WERI-Rb-1 (cell line): ENCODE measurements around the gene TRIP13.

Experiments
- DNase-seq: peaks from one replicate; pipeline ENCODE4 v3.0.0-alpha.2; 2020
- H3K27ac ChIP-seq: fragments of 250-450 bp; sonication (Bioruptor Pico); 2 replicates; pipeline ENCODE4 v1.5.1; 2020; ENCODE audit warnings: mild to moderate bottlenecking, moderate library complexity
- H3K27me3 ChIP-seq: fragments of 250-450 bp; sonication (Bioruptor Pico); 2 replicates; pipeline ENCODE4 v1.5.1; 2021; ENCODE audit warnings: mild to moderate bottlenecking, low read depth, moderate library complexity; ENCODE audit not compliant: insufficient read depth, severe bottlenecking
- H3K36me3 ChIP-seq: fragments of 250-450 bp; sonication (Bioruptor Pico); 2 replicates; pipeline ENCODE4 v1.5.1; 2020; ENCODE audit warnings: mild to moderate bottlenecking, moderate library complexity
- H3K4me3 ChIP-seq: 2 replicates; pipeline ENCODE4 v1.5.1; 2011; ENCODE audit warnings: low read depth, mild to moderate bottlenecking, control low read depth, low read length
- H3K9me3 ChIP-seq: fragments of 250-450 bp; sonication (Bioruptor Pico); 2 replicates; pipeline ENCODE4 v1.5.1; 2021; ENCODE audit warnings: mild to moderate bottlenecking, moderate library complexity; ENCODE audit not compliant: severe bottlenecking
- TF ChIP-seq, protein P1 (sequence below): IDR thresholded peaks from 2 replicates; pipeline ENCODE4 v1.5.1; 2011; ENCODE audit warnings: low read depth, mild to moderate bottlenecking, control low read depth, inconsistent platforms, low read length

Gene TRIP13

DNA sequence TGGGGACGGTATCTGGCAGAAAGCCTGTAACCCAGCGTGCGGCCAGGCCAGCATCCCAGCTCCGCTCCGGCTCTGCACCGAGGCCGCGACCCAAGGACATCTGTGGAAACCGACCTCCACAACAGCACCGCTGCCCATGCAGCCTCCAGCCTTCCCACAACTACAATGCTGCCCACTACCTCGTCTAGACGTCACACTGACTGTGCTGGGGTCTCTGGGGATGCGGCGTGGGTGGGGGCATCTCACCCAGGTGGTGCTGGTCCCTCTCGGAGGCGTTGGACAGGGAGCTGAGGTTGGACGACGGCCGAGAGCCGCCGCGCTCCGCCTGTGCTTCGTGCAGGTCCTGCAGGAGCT, 27.5 kb upstream of the TRIP13 start:
- no peak for DNase-seq
- Histone ChIP-seq H3K27me3 (no peaks in the 10 kb centered on the region), H3K4me3 (no peak overlapping the region), H3K36me3 (peaks cover 86% of the 10 kb centered on the region), H3K27ac (no peak overlapping the region), H3K9me3 (no peaks in the 10 kb centered on the region)
- TF ChIP-seq, protein P1, sequence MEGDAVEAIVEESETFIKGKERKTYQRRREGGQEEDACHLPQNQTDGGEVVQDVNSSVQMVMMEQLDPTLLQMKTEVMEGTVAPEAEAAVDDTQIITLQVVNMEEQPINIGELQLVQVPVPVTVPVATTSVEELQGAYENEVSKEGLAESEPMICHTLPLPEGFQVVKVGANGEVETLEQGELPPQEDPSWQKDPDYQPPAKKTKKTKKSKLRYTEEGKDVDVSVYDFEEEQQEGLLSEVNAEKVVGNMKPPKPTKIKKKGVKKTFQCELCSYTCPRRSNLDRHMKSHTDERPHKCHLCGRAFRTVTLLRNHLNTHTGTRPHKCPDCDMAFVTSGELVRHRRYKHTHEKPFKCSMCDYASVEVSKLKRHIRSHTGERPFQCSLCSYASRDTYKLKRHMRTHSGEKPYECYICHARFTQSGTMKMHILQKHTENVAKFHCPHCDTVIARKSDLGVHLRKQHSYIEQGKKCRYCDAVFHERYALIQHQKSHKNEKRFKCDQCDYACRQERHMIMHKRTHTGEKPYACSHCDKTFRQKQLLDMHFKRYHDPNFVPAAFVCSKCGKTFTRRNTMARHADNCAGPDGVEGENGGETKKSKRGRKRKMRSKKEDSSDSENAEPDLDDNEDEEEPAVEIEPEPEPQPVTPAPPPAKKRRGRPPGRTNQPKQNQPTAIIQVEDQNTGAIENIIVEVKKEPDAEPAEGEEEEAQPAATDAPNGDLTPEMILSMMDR = no peak

DNA sequence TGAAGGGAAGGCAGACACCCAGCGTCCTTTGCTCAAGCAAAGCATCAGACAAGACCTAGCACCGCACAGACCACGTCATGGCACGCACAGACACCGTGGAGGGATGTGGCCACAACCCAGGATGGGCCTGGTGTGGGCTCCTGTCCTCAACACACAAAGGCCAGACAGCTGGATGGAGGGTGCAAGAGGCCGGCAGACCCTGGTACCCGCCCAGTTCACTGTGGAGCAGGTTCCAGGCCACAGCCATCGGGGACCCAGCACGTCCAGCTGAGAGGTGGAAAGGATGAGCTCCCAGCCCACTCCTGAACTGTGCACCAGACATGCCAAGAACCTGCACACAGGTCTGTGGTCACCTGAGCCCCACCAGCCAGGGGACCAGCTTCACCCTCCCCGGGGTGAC, 26.9 kb upstream of the TRIP13 start:
- Histone ChIP-seq H3K27me3 (no peaks in the 10 kb centered on the region), H3K27ac (no peak overlapping the region), H3K9me3 (no peaks in the 10 kb centered on the region), H3K4me3 (no peak overlapping the region), H3K36me3 (peaks cover 88% of the 10 kb centered on the region)
- no peak for DNase-seq
- TF ChIP-seq, protein P1 = no peak

DNA sequence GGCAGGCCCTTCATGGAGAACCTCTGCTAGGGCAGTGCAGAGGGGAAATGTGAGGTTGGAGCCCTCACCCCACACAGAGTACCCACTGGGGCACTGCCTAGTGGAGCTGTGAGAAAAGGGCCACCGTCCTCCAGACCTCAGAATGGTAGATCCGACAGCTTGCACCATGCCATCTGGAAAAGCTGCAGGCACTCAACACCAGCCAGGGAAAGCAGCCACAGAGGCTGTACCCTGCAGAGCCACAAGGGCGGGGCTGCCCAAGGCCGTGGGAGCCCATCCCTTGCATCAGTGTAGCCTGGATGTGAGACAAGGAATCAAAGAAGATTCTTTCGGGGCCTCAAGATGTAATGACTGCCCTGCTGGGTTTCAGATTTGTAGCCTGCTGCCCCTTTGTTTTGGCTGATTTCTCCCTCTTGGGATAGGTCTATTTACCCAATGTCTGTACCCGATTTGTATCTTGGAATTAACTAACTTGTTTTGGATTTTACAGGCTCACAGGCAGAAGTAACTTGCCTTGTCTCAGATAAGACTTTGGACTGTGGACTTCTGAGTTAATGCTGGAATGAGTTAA, 25.3 kb upstream of the TRIP13 start:
- no peaks in the 10 kb centered on the region for H3K27me3 ChIP-seq
- DNase-seq = no peak
- no peak overlapping the region for H3K27ac ChIP-seq
- no peak overlapping the region for H3K4me3 ChIP-seq
- peaks cover 100% of the 10 kb centered on the region for H3K36me3 ChIP-seq
- TF ChIP-seq, protein P1 = 0 out of 2 replicates have a peak, but pooled peaks have one; percentile 12
- no peaks in the 10 kb centered on the region for H3K9me3 ChIP-seq

- H3K9me3 ChIP-seq = no peaks in the 10 kb centered on the region
- no peak overlapping the region for H3K4me3 ChIP-seq
- TF ChIP-seq, protein P1 = no peak
- H3K36me3 ChIP-seq = peaks cover 98% of the 10 kb centered on the region
- no peak overlapping the region for H3K27ac ChIP-seq
- no peaks in the 10 kb centered on the region for H3K27me3 ChIP-seq
- DNase-seq = no peak
These were observed 24.1 kb upstream of the TRIP13 start for GRCh38 chr5:868428-869135.

GRCh38 chr5:870956-871355, 21.7 kb upstream of the TRIP13 start:
- TF ChIP-seq, protein P1 = no peak
- Histone ChIP-seq H3K27me3 (no peaks in the 10 kb centered on the region), H3K27ac (no peak overlapping the region), H3K4me3 (no peak overlapping the region), H3K36me3 (peaks cover 98% of the 10 kb centered on the region), H3K9me3 (no peaks in the 10 kb centered on the region)
- DNase-seq = no peak
